Measurements from ENCODE around the gene GUCY2D. TPM values are rescaled to one million over a fixed set of nuclear protein-coding genes. Genes with fewer than 3 reads are reported as not detected.
A peak's percentile ranks its signal among the peaks of the same experiment; 100 is the strongest.

Gene GUCY2D
- total RNA-seq, 1 donor from 2014 or later = not detected

- DNase-seq (ENCODE audit: low read depth) = no peak
- TF ChIP-seq CTCF (conservative IDR thresholded peaks at IDR 0.05; ENCODE audit: low read depth, low read length) = no peak
- H3K4me3 ChIP-seq (ENCODE audit: low read depth, low read length) = no peak overlapping the region
Observed at GRCh38 chr17:8012045-8012580, 9.7 kb downstream of the GUCY2D start.

- H3K4me3 ChIP-seq (ENCODE audit: low read depth, low read length) = no peak overlapping the region
- TF ChIP-seq CTCF (conservative IDR thresholded peaks at IDR 0.05; ENCODE audit: low read depth, low read length) = no peak
- no peak for DNase-seq (ENCODE audit: low read depth)
Observed at GRCh38 chr17:8012996-8013640, 10.7 kb downstream of the GUCY2D start.

DNA sequence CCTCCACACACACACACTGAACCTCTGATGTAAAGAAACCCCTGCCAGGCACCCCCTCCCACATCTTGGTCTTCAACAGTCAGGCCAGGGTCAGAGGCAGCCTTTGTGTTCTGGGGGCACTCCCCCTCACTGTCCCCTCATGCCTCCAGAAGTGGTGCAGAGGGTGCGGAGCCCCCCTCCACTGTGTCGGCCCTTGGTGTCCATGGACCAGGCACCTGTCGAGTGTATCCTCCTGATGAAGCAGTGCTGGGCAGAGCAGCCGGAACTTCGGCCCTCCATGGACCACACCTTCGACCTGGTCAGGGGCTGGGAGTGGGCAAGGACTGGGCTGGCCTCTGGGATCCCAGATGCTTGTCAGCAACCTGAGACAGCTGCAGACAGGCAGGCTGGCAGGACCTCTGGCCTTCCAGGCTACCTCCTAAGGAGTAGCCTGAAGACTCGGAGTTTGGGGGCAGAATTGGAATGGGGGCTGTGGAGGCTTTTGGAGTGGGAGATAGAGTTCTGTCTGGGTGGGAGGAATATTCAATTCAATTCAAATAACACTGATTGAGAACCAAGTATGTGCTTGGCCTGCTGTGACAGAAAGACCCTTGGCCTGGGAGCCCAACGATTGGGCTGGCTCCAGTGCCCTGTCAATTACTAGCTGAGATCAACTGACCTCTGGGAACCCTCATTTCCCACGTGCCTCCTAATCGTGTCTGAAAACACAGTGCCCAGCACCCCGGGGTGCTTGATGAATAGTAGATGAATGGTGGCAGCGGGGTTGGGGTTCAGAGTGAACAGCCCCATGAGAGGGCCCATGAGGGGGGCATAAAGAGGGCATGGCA lies 11.5 kb downstream of the GUCY2D start:
- no peak overlapping the region for H3K4me3 ChIP-seq (ENCODE audit: low read depth, low read length)
- no peak for DNase-seq (ENCODE audit: low read depth)
- no peak for TF ChIP-seq CTCF (conservative IDR thresholded peaks at IDR 0.05; ENCODE audit: low read depth, low read length)

DNA sequence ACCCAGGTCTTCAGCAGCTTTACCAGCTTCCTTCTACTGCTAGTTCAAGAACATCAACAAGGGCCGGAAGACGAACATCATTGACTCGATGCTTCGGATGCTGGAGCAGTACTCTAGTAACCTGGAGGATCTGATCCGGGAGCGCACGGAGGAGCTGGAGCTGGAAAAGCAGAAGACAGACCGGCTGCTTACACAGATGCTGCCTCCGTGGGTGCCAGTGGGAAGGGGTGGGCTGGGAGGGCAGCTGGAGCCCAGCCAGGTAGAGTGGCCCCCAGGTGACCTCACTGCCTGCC lies 12.1 kb downstream of the GUCY2D start:
- DNase-seq (ENCODE audit: low read depth) = no peak
- TF ChIP-seq CTCF (conservative IDR thresholded peaks at IDR 0.05; ENCODE audit: low read depth, low read length) = no peak
- H3K4me3 ChIP-seq (ENCODE audit: low read depth, low read length) = no peak overlapping the region

GRCh38 chr17:8015236-8015956 lies 13.0 kb downstream of the GUCY2D start:
- no peak overlapping the region for H3K4me3 ChIP-seq (ENCODE audit: low read depth, low read length)
- no peak for TF ChIP-seq CTCF (conservative IDR thresholded peaks at IDR 0.05; ENCODE audit: low read depth, low read length)

DNA sequence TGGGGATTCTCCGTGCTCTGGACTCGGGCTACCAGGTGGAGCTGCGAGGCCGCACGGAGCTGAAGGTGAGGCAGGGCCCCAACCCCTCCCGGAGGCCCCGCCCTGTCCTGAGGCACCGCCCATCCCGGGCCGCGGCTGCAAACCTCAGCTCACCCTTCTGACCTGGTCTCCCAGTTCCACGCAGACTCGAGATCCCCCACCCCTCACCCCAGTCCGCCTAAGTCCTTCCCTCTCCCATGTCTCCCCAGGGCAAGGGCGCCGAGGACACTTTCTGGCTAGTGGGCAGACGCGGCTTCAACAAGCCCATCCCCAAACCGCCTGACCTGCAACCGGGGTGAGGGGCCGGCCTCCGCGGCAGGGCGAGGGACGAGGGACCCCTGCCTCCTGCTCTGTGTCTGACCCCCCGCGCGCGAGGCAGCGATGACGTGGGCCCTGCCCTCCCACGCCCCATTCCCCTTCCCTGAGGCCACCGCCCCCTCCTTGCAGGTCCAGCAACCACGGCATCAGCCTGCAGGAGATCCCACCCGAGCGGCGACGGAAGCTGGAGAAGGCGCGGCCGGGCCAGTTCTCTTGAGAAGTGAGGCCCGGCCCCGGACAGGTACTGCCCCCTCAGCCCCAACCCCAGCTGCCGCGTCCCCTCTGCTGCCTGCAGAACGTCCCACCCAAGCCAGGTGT lies 13.7 kb downstream of the GUCY2D start:
- TF ChIP-seq CTCF (conservative IDR thresholded peaks at IDR 0.05; ENCODE audit: low read depth, low read length) = no peak
- no peak for DNase-seq (ENCODE audit: low read depth)

More at GRCh38 chr17:8015236-8015956, 13.0 kb downstream of the GUCY2D start:
- no peak for DNase-seq (ENCODE audit: low read depth)

More for the DNA sequence above, 13.7 kb downstream of the GUCY2D start:
- H3K4me3 ChIP-seq (ENCODE audit: low read depth, low read length) = peak overlapping the region; percentile 45
